Right atrium auricular region (tissue), 2 donors: ENCODE data around the gene RFPL1. TPM values are rescaled to one million over a fixed set of nuclear protein-coding genes. Genes with fewer than 3 reads are reported as not detected.

Experiments used
- DNase-seq: peaks from one replicate; pipeline ENCODE4 v3.0.0-alpha.2; 2019; ENCODE audit warnings: low spot score
- H3K27ac ChIP-seq, 2 donors: fragments of 200-600 bp; sonication (generic); 1 replicate in 1 of 2; 2 replicates in 1 of 2; pipeline ENCODE4 v1.5.1; 2016 to 2019
- H3K27me3 ChIP-seq, 2 donors: fragments of 200-600 bp; sonication (generic); one replicate each; pipeline versions ENCODE4 v1.5.1 to v1.6.0; 2017 to 2019
- H3K36me3 ChIP-seq: fragments of 200-600 bp; sonication (generic); one replicate; pipeline ENCODE4 v1.5.1; 2016
- H3K4me1 ChIP-seq, 2 donors: fragments of 200-600 bp; sonication (generic); one replicate each; pipeline versions ENCODE4 v1.5.1 to v1.6.0; 2017 to 2019
- H3K4me3 ChIP-seq, 2 donors: fragments of 200-600 bp; sonication (generic); 1 replicate in 1 of 2; 2 replicates in 1 of 2; pipeline ENCODE4 v1.5.1; 2017 to 2019; ENCODE audit warnings: mild to moderate bottlenecking in 1 of 2, moderate library complexity in 1 of 2
- H3K9me3 ChIP-seq, 2 donors: fragments of 200-600 bp; sonication (generic); one replicate each; pipeline ENCODE4 v1.5.1; 2019
- CTCF ChIP-seq, 2 donors: fragments of 200-600 bp; sonication (generic); IDR thresholded peaks; one replicate each; pipeline ENCODE4 v1.5.1; 2019; ENCODE audit warnings: antibody characterized with exemption in 2 of 2
- total RNA-seq, 2 donors: library from RNA; depleted of rRNA; stranded (reverse); fragments of >200 nt; gene quantifications; one replicate each; pipeline ENCODE4 v1.1.0, GENCODE V29; 2016

Gene RFPL1
- total RNA-seq, 2 donors from 2014 or later: not detected

- no peak for TF ChIP-seq CTCF (IDR thresholded peaks at IDR 0.05)
- DNase-seq: no peak
- H3K4me1 ChIP-seq: no peaks in the 10 kb centered on the region
- H3K36me3 ChIP-seq: no peaks in the 10 kb centered on the region
- no peaks in the 10 kb centered on the region for H3K27me3 ChIP-seq
- H3K27ac ChIP-seq: no peak overlapping the region
- no peak overlapping the region for H3K4me3 ChIP-seq
- no peaks in the 10 kb centered on the region for H3K9me3 ChIP-seq
Measured at GRCh38 chr22:29447906-29448305, 9.5 kb downstream of the RFPL1 start.

GRCh38 chr22:29449296-29449875, 11.0 kb downstream of the RFPL1 start:
- Histone ChIP-seq H3K27ac (no peak overlapping the region), H3K36me3 (no peaks in the 10 kb centered on the region), H3K4me1 (no peaks in the 10 kb centered on the region), H3K4me3 (no peak overlapping the region), H3K27me3 (no peaks in the 10 kb centered on the region), H3K9me3 (no peaks in the 10 kb centered on the region)
- no peak for DNase-seq
- TF ChIP-seq CTCF (IDR thresholded peaks at IDR 0.05): no peak

GRCh38 chr22:29450222-29450621, 11.8 kb downstream of the RFPL1 start:
- no peak for TF ChIP-seq CTCF (IDR thresholded peaks at IDR 0.05)
- no peaks in the 10 kb centered on the region for H3K36me3 ChIP-seq

GRCh38 chr22:29451863-29452262, 13.5 kb downstream of the RFPL1 start:
- Histone ChIP-seq H3K4me1 (no peaks in the 10 kb centered on the region), H3K27ac (no peak overlapping the region), H3K36me3 (no peaks in the 10 kb centered on the region), H3K4me3 (no peak overlapping the region), H3K27me3 (no peaks in the 10 kb centered on the region), H3K9me3 (no peaks in the 10 kb centered on the region)
- no peak for TF ChIP-seq CTCF (IDR thresholded peaks at IDR 0.05)
- DNase-seq: no peak

More at GRCh38 chr22:29450222-29450621, 11.8 kb downstream of the RFPL1 start:
- no peak for DNase-seq
- Histone ChIP-seq H3K27me3 (no peaks in the 10 kb centered on the region), H3K4me1 (no peaks in the 10 kb centered on the region), H3K9me3 (no peaks in the 10 kb centered on the region), H3K27ac (no peak overlapping the region), H3K4me3 (no peak overlapping the region)

GRCh38 chr22:29454276-29454675, 15.9 kb downstream of the RFPL1 start:
- Histone ChIP-seq H3K27me3 (no peaks in the 10 kb centered on the region), H3K4me3 (no peak overlapping the region), H3K4me1 (no peaks in the 10 kb centered on the region), H3K9me3 (no peaks in the 10 kb centered on the region), H3K36me3 (no peaks in the 10 kb centered on the region), H3K27ac (no peak overlapping the region)
- no peak for TF ChIP-seq CTCF (IDR thresholded peaks at IDR 0.05)
- no peak for DNase-seq

GRCh38 chr22:29456211-29456671, 17.9 kb downstream of the RFPL1 start:
- DNase-seq: no peak
- Histone ChIP-seq H3K9me3 (no peaks in the 10 kb centered on the region), H3K27me3 (no peaks in the 10 kb centered on the region), H3K4me3 (no peak overlapping the region), H3K4me1 (no peaks in the 10 kb centered on the region), H3K36me3 (no peaks in the 10 kb centered on the region), H3K27ac (no peak overlapping the region)
- TF ChIP-seq CTCF (IDR thresholded peaks at IDR 0.05): no peak
